ENCODE data around the gene DYSF. TPM values are rescaled to one million over a fixed set of nuclear protein-coding genes. Genes with fewer than 3 reads are reported as not detected.

DYSF gene
- total and polyA plus RNA-seq, 5 experiments from 2014 or later = 3.0 to 3.5 (median 3.2) TPM

DNA sequence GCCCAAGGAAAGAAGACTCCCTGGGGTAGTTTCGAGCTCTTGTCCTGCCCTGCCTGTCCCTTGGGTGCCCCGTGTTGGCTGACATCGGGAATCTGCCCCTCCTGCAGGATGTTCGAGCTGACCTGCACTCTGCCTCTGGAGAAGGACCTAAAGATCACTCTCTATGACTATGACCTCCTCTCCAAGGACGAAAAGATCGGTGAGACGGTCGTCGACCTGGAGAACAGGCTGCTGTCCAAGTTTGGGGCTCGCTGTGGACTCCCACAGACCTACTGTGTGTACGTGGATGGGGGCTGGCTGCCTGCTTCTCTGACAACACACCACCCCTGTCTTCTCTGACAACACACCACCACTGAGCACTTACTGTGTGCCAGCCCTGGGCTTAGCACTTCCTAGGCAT is 210.8 kb downstream of the DYSF start:
- Mint-ChIP-seq H3K9me3 (peaks cover 0 to 8% (median 2%) of the 10 kb centered on the region in 9 donors), H3K27ac (no peak overlapping the region), H3K4me3 (no peak overlapping the region), H3K36me3 (peaks cover 0 to 5% (median 0%) of the 10 kb centered on the region in 3 donors), H3K4me1 (no peaks in the 10 kb centered on the region), H3K27me3 (peaks cover 0 to 15% (median 1%) of the 10 kb centered on the region in 5 donors)
- POLR2A ChIA-PET = no interaction called here
- peak in 1 of 10 donors; percentile 24 for DNase-seq
- no peak for ATAC-seq

DNA sequence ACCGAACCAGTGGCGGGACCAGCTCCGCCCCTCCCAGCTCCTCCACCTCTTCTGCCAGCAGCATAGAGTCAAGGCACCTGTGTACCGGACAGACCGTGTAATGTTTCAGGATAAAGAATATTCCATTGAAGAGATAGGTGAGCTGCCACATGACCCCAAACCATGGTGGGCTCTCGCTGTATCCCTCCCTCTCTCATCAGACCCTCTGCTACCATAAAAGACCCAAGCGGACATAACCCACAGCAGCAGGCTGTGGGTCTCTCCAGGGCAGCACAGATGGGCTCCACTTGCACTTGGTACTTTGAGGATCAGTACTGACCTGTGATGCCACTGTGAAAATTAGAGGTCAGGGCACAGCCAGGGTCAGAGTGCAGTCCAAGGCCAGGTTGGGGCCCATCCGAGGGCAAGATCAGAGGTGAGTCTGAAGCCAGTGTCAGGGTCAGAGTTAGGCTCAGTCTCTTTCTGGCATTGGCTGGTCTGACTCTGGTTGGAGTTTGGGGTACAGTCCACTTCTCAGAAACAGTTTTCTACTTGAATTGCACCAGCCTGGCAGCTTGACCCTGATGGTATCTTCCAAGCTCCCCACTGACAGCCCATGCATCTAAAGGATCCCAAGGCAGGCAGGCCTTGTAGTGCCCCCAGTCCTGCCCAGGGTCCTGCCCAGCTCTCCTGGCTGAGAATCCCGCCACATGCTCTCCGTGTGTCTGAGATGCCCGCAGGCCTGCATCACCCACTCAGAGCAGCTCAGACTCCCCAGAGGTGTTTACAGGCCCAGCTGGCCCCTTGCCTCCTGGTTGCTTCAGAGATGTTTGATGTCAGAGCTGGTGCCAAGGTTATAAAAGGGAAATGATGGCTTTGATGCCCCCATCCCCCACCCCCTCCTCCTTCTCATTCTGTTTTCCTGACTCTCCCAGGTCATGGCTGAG is 212.1 kb downstream of the DYSF start:
- H3K4me1 Mint-ChIP-seq = no peaks in the 10 kb centered on the region
- H3K36me3 Mint-ChIP-seq = no peaks in the 10 kb centered on the region
- H3K27me3 Mint-ChIP-seq = peaks cover 0 to 26% (median 3%) of the 10 kb centered on the region in 5 donors
- peaks cover 0 to 2% (median 0%) of the 10 kb centered on the region in 9 donors for H3K9me3 Mint-ChIP-seq
- DNase-seq = peak in 2 of 10 donors; percentile 6 to 8
- no peak overlapping the region for H3K4me3 Mint-ChIP-seq
- H3K27ac Mint-ChIP-seq = peak overlapping the region in 1 of 10 donors; percentile 68
- POLR2A ChIA-PET = no interaction called here
- ATAC-seq = no peak

DNA sequence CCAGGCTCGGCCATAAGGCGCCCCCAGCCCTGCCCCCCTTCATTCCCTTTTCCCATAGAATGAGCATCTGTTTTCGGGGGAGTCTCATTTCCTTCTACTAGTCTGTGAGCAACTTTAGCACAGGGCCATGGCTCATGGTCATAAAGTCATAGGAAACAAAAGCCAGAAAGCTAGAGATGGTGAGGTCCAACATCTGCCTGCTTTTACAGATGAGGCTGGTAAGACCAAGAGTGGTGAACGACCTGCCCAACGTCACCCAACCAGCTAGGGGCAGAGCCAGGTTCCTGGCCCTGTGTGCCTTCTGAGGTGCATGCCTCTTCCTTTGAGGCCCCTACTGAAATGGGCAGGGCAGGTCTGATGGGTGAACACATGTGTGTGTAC is 212.7 kb downstream of the DYSF start:
- ATAC-seq = no peak
- Mint-ChIP-seq H3K4me3 (no peak overlapping the region), H3K4me1 (no peaks in the 10 kb centered on the region), H3K9me3 (peaks cover 0 to 2% (median 0%) of the 10 kb centered on the region in 9 donors), H3K27me3 (peaks cover 0 to 29% (median 3%) of the 10 kb centered on the region in 5 donors), H3K27ac (no peak overlapping the region), H3K36me3 (no peaks in the 10 kb centered on the region)
- peak in 1 of 10 donors; percentile 1 for DNase-seq
- POLR2A ChIA-PET = no interaction called here

DNA sequence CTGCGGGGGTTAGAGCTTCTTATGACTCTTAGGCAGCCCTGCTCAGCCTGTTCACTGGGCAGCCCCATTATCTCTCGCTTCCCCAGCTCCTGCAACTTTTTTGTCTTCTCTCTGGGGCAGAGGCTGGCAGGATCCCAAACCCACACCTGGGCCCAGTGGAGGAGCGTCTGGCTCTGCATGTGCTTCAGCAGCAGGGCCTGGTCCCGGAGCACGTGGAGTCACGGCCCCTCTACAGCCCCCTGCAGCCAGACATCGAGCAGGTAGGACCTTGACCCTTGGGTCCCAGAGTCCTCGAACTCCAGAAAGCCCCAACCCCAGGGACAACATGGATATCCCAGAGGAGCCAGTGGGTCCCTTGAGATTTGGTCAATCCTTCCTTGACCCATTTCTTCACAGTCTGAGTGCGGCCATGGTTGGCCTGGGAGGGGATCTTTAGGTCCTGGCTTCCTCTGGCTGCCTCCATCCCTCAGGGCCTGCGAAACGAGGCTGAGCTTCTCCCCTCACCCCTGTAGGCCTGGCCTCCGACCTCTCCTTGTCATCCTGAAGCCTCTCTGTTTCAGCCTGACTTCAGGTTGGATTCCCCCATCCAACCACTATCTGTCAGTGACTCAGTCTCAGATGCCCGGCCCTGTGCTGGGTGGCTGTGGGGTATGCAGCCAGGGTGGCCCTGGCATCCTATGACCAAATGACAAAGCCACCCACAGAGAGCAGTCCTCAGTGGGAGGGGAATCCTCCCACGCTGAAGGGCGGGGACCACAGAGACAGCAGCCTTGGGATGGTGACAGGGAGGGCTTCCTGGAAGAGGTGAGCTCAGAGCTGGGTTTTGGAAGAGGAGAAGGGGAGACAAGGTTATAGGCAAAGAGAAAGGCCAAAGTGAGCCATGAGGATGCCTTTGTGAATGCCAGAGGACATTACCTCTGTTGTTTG is 214.2 kb downstream of the DYSF start:
- Mint-ChIP-seq H3K27me3 (peaks cover 0 to 30% (median 9%) of the 10 kb centered on the region in 5 donors), H3K4me1 (peaks cover 0 to 3% (median 0%) of the 10 kb centered on the region in 4 donors), H3K9me3 (peaks cover 0 to 2% (median 0%) of the 10 kb centered on the region in 9 donors), H3K36me3 (no peaks in the 10 kb centered on the region), H3K4me3 (no peak overlapping the region), H3K27ac (peak overlapping the region in 1 of 10 donors; percentile 9)
- POLR2A ChIA-PET = no interaction called here
- DNase-seq (peak in 2 of 10 donors; percentile 7 to 51), ATAC-seq (no peak)

DNA sequence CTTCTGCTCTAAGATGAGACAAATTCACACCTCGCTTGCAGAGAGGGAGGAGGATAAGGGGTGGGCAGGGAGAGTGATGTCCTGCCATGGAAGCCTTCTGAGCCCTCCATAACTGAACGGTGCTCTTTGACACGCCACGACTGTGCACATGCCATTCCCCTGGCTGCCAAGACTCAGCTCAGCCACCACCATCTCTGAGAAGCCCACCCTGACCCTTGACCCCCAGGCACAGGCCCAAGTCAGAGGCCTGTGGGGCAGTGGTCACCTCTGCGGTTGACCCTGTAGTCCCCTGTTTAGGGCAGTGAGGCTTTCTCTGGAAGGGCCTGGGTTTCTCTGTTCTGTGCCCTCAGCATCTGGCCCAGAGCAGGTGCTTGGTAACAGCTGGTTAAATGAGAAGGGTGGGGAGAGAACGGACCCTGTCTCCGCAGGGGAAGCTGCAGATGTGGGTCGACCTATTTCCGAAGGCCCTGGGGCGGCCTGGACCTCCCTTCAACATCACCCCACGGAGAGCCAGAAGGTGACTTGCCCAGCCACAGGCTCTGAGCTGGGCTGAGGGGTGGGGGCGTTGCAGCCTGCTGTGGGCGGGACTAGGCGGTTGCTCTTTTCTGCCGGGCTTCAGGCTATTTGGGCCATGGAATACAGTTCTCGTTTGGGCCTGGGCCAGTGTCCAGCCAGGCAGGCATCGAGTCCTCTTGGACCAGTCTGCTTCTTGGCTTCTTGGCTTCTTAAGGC is 215.1 kb downstream of the DYSF start:
- Mint-ChIP-seq H3K27ac (no peak overlapping the region), H3K27me3 (peaks cover 0 to 30% (median 9%) of the 10 kb centered on the region in 5 donors), H3K4me1 (peaks cover 0 to 3% (median 0%) of the 10 kb centered on the region in 4 donors), H3K9me3 (peaks cover 0 to 2% (median 0%) of the 10 kb centered on the region in 9 donors), H3K36me3 (no peaks in the 10 kb centered on the region), H3K4me3 (no peak overlapping the region)
- POLR2A ChIA-PET = no interaction called here
- ATAC-seq (no peak), DNase-seq (peak in 1 of 10 donors; percentile 35)

DNA sequence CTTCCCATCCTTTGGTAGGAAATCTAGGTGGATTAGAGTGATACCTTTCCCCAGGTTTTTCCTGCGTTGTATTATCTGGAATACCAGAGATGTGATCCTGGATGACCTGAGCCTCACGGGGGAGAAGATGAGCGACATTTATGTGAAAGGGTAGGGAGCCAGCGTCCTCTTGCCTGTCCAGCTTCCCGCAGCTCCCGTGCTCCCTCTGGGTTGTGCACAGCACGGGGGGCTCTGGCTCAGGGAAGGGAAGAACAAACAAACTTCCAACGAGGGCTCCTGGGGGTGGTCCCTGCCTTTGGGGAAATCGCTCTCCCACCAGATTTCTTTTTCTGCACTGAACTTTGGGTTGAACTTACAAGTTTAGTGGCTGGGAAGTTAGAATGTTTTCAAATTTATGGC is 215.7 kb downstream of the DYSF start:
- no peaks in the 10 kb centered on the region for H3K36me3 Mint-ChIP-seq
- peaks cover 0 to 29% (median 9%) of the 10 kb centered on the region in 5 donors for H3K27me3 Mint-ChIP-seq
- no peak overlapping the region for H3K27ac Mint-ChIP-seq

DNA sequence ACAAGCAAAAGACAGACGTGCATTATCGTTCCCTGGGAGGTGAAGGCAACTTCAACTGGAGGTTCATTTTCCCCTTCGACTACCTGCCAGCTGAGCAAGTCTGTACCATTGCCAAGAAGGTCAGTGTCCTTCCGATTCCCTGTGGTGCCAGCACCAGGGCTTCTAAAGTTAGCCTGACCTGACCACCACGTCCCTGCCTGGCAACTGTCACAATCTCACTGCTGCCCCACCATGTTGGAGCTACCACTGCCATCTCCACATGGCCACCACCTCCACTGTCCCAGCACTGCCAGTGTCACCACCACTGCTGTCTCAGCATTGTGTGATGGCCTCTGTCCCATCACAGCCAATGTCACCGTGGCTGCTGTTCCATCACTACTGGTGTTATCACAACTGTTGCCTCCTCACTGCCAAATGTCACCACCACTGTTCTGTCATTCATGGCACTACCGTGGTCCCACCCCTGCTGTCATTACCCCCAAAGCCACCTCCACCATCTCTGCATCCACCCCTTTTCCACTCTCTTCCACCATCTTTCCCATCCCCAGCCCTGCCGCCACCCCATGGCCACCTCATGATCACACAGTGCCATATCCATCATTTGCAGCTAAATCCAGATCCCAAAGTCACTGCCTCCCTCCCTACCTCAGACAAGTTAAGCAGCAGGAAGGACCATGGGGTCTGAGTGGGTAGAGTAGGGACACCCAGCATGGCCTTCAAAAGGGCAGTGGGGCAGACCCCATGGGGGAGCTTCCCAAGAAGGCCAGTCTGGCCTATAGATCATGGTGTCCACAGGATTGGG is 216.5 kb downstream of the DYSF start:
- H3K36me3 Mint-ChIP-seq = no peaks in the 10 kb centered on the region
- H3K27ac Mint-ChIP-seq = no peak overlapping the region
- DNase-seq (peak in 2 of 10 donors; percentile 9 to 56), ATAC-seq (no peak)
- H3K9me3 Mint-ChIP-seq = peaks cover 0 to 2% (median 0%) of the 10 kb centered on the region in 9 donors
- H3K27me3 Mint-ChIP-seq = peaks cover 0 to 30% (median 9%) of the 10 kb centered on the region in 5 donors
- POLR2A ChIA-PET = no interaction called here
- H3K4me3 Mint-ChIP-seq = no peak overlapping the region
- peaks cover 0 to 3% (median 0%) of the 10 kb centered on the region in 4 donors for H3K4me1 Mint-ChIP-seq

More for the DNA sequence above, 215.7 kb downstream of the DYSF start:
- ATAC-seq (no peak), DNase-seq (peak in 1 of 10 donors; percentile 7)
- no peak overlapping the region for H3K4me3 Mint-ChIP-seq
- peaks cover 0 to 3% (median 0%) of the 10 kb centered on the region in 4 donors for H3K4me1 Mint-ChIP-seq
- POLR2A ChIA-PET = no interaction called here
- peaks cover 0 to 2% (median 0%) of the 10 kb centered on the region in 9 donors for H3K9me3 Mint-ChIP-seq

DNA sequence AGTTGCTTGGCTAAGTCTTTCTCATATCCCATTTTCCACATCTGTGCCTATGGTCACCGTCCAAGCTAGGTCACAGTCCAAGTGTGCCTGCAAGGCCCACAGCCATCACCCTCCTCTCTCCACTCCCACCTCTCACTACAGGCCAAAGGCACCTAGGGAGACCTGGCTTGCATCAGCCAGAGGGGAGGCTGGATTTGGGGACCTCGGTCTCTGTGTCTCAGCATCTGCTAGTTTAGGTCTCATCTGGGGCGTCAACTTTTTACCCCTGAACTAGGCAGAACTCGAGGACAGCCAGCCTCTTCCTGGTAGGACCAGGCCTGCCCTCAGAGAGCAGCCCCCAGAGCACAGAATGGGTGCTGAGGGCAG is 217.1 kb downstream of the DYSF start:
- H3K36me3 Mint-ChIP-seq = no peaks in the 10 kb centered on the region
- H3K4me3 Mint-ChIP-seq = no peak overlapping the region
- no peak for ATAC-seq
- peak in 1 of 10 donors; percentile 42 for DNase-seq
- no peak overlapping the region for H3K27ac Mint-ChIP-seq
- H3K27me3 Mint-ChIP-seq = peaks cover 0 to 32% (median 9%) of the 10 kb centered on the region in 5 donors
- POLR2A ChIA-PET = no interaction called here
- peaks cover 0 to 3% (median 0%) of the 10 kb centered on the region in 4 donors for H3K4me1 Mint-ChIP-seq
- H3K9me3 Mint-ChIP-seq = peaks cover 0 to 2% (median 0%) of the 10 kb centered on the region in 9 donors

DNA sequence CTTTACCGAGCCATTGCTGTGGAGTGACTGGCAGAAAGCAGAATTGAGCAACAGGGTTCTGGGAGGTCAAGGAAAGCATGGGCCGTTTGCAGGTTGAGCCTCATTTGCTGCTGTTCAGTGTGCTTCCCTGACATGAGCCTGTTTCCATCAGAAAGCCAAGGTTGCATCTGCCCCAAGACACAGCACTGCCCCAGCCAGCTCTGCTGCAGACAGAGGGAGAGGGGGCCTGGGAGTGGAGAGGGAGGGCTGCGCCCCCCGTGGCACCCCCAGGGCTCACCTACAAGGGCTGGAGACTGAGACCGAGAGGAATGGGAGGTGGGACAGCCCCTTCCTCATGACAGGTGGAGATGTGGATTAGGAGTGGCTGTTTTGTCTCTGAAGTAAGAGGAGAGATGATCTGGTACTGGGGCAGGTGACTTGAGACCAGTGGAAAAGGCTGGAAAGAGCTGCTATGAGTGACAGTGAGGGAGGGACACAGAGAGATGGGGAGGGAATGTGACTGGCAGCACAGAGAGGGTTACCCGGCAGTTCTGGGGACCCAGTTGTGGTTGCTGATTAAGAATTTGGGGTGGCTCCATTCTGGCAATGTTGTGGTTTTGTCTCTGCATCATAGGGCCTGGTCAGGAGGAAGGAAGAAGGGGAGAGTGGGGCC is 218.0 kb downstream of the DYSF start:
- Mint-ChIP-seq H3K27ac (peak overlapping the region in 1 of 10 donors; percentile 53), H3K4me3 (no peak overlapping the region), H3K27me3 (peaks cover 0 to 32% (median 9%) of the 10 kb centered on the region in 5 donors), H3K9me3 (peaks cover 0 to 2% (median 0%) of the 10 kb centered on the region in 9 donors), H3K4me1 (peaks cover 0 to 3% (median 0%) of the 10 kb centered on the region in 4 donors), H3K36me3 (no peaks in the 10 kb centered on the region)
- no peak for ATAC-seq
- peak in 1 of 10 donors; percentile 19 for DNase-seq
- POLR2A ChIA-PET = no interaction called here

DNA sequence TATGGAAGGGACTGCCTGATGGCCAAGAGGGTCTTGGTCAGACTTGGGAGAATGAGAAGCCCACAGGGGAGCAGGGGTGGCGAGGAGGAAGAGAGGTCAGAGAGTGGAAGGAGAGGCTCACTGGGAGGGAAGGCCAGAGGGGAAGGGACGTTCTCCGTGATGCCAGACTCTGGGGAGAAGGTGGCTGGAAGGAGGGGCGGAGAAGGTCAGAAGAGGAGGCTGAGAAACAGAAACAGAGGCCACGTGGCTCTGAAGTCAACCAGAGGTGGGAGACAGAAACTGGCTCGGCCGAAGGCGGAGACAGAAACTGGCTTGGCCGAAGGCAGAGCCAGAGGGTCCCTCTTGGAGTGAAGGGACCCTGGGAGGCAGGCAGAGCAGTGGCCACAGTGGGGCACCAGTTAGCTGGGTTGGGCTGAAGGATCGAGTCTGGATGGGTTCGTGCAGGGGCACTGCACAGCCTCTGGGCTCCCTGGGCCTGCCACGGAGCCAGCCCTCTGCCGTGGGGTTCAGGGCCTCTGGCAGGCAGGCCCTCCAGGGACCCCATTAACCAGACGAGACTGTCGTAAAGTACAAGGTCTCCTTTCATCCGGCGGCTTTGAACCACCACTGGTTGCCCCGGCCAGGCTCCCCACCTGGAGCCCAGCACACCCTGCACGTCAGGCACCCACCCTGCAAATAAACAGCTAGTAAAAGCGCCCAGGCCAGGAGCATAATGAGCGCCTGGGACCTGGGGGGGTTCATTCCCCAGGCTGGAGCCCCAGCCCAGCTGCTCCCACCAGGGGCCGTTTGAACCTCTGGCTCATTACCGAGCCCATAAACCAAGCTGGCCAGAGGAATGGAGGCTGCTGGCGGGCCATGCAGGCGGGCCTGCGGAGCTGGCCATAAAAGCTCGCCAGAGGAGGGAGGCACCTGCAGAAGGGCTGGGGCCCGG is 218.8 kb downstream of the DYSF start:
- no peaks in the 10 kb centered on the region for H3K36me3 Mint-ChIP-seq
- ATAC-seq (no peak), DNase-seq (peak in 2 of 10 donors; percentile 14 to 48)
- H3K27ac Mint-ChIP-seq = no peak overlapping the region
- peaks cover 2 to 32% (median 10%) of the 10 kb centered on the region in 5 donors for H3K27me3 Mint-ChIP-seq
- H3K4me3 Mint-ChIP-seq = no peak overlapping the region
- peaks cover 0 to 3% (median 0%) of the 10 kb centered on the region in 4 donors for H3K4me1 Mint-ChIP-seq
- peaks cover 0 to 2% (median 0%) of the 10 kb centered on the region in 9 donors for H3K9me3 Mint-ChIP-seq
- POLR2A ChIA-PET = no interaction called here
